HG03135 (cell line): ENCODE measurements around the gene BCL2.
A peak's percentile ranks its signal among the peaks of the same experiment; 100 is the strongest.

Experiments
- ATAC-seq: cut with Tn5 transposase; IDR thresholded peaks from one replicate; pipeline ENCODE4 v1.9.1; 2021; ENCODE audit warnings: mild to moderate bottlenecking, moderate library complexity; ENCODE audit not compliant: unreplicated experiment

BCL2 gene

GRCh38 chr18:63329431-63330145 lies 10.0 kb upstream of the BCL2 start:
- ATAC-seq: no peak

DNA sequence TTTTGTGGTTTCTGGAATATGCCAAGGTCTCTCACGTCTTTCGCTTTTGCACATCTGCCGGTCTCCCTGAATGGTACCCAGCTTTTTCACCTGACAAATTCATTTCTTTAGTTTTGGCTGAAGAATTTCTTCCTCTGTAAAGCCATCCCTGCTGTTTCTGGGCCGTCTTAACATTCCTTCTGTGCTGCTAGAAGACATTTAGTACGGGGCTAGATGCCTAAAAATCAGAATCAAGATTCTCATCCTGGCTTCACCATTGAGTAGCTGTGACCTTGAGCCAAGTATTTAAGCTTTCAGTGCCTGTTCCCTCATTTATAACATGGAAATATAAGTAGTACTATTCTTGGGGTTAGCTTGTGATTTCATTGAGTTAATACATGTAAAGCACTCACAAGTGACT lies 6.4 kb upstream of the BCL2 start:
- no peak for ATAC-seq

GRCh38 chr18:63325086-63325686 lies 5.6 kb upstream of the BCL2 start:
- ATAC-seq: no peak

DNA sequence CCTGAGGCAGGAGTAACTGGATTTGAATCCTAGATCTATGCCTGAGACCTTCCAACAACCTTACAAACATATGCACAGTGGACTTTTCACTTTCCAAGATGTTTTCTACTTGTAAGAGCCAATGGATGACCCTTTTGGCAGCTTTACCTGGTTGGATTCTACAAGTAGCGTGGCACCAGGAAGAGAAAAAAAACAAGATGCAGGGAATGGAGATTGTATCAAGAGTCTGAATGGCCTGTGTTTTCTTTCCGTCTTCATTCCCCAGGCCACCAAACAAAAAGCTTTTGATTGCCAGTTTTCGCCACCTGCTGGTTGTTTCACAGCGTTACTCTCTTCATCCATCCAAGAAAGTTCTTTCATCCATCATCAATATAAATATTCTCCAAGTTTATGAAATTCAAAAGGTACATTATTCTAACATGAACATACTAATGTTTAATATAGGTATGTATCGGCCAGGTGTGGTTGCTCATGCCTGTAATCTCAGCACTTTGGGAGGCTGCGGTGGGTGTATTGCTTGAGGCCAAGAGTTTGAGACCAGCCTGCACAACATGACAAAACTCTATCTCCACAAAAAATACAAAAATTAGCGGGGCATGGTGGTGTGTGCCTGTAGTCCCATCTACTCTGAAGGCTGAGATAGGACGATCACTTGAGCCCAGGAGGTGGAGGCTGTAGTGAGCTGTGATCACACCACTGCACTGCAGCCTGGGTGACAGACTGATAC lies 3.5 kb upstream of the BCL2 start:
- no peak for ATAC-seq

- ATAC-seq: no peak
These were observed 2.6 kb upstream of the BCL2 start for GRCh38 chr18:63322206-63322605.

DNA sequence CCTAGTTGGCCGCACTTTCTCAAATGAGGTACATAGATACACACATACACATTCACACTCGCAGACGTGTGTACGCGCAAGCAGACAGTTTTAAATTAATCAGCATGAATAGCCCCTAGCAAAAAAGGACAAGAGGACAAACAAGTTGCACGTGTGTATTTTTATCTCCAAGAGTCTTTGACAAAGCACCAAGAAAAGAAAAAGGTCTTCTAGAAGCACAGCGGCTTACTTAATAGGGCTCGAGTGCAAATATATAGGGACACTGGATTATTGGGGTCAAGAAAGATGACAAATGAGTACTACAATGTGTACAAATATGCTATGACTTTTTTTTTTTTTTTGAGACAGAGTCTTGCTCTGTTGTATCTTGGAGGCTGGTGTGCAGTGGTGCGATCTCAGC lies 1.7 kb upstream of the BCL2 start:
- ATAC-seq: no peak

- no peak for ATAC-seq
These were observed 1.4 kb upstream of the BCL2 start for GRCh38 chr18:63320975-63321265.

DNA sequence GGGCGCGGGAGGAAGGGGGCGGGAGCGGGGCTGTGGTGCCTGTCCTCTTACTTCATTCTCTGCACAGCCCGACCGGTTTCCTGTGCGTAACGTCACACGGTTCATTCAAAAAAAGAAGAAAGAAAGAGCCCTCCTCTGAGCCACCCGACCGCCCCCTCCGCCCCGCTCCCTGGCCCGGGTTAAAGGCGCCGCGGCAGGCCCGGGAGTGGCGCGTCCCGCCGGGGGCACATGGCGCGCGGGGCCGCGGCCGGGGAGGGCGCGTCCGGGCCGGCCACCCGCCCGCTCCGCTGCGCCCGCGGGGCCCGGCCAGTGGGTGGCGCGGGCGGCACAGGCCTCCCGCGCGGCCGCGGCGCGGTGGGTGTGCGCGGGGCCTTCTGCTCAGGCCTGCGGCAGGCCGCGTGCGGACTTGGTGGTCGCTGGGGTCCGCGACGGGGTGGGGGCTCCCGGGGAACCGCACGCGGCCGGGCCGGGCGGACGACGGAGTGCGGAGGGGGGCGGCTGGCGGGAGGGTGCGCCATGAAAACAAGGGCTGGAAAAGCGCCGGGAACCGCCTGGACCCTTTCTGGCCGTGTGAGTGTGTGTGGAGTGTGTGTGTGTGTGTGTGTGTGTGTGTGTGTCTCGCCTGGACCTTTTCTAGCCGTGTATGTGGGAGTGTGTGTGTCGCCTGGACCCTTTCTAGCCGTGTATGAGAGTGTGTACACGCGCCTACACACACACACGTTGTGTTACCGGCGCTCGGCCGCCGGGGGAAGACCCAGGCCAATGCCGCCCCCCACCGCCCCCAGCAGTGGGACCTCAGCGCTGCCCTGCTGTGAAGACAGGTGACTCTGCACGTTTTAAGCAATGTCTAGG lies 780 bp upstream of the BCL2 start:
- peak; percentile 70 for ATAC-seq

- ATAC-seq: no peak
These were observed 633 bp downstream of the BCL2 start for GRCh38 chr18:63318889-63319382.

DNA sequence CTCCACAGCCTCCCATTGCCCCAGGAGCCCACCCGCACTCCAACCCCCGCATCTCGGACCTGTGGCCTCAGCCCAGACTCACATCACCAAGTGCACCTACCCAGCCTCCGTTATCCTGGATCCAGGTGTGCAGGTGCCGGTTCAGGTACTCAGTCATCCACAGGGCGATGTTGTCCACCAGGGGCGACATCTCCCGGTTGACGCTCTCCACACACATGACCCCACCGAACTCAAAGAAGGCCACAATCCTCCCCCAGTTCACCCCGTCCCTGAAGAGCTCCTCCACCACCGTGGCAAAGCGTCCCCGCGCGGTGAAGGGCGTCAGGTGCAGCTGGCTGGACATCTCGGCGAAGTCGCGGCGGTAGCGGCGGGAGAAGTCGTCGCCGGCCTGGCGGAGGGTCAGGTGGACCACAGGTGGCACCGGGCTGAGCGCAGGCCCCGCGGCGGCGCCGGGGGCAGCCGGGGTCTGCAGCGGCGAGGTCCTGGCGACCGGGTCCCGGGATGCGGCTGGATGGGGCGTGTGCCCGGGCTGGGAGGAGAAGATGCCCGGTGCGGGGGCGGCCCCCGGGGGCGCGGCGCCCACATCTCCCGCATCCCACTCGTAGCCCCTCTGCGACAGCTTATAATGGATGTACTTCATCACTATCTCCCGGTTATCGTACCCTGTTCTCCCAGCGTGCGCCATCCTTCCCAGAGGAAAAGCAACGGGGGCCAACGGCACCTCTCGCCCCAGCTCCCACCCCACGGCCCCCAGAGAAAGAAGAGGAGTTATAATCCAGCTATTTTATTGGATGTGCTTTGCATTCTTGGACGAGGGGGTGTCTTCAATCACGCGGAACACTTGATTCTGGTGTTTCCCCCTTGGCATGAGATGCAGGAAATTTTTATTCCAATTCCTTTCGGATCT lies 1.3 kb downstream of the BCL2 start:
- ATAC-seq: peak; percentile 48

DNA sequence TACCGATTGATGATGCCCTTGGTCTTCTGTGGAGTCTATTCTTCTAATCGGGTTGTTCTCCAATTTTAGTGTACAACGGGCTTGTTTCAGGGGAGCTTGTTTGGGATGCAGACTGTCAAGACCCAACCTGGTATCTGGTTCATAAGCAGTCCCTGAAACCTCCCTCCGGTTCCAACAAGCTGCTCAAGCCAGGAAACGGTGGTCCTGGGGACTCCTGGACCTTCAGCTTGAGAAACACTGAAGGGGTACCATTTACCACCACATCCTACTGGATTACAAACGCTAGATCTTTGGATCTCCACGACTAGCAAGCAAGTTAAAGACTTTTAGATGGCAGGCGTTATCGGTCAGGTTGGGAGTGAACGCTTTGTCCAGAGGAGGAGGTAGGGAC lies 2.0 kb downstream of the BCL2 start:
- no peak for ATAC-seq

DNA sequence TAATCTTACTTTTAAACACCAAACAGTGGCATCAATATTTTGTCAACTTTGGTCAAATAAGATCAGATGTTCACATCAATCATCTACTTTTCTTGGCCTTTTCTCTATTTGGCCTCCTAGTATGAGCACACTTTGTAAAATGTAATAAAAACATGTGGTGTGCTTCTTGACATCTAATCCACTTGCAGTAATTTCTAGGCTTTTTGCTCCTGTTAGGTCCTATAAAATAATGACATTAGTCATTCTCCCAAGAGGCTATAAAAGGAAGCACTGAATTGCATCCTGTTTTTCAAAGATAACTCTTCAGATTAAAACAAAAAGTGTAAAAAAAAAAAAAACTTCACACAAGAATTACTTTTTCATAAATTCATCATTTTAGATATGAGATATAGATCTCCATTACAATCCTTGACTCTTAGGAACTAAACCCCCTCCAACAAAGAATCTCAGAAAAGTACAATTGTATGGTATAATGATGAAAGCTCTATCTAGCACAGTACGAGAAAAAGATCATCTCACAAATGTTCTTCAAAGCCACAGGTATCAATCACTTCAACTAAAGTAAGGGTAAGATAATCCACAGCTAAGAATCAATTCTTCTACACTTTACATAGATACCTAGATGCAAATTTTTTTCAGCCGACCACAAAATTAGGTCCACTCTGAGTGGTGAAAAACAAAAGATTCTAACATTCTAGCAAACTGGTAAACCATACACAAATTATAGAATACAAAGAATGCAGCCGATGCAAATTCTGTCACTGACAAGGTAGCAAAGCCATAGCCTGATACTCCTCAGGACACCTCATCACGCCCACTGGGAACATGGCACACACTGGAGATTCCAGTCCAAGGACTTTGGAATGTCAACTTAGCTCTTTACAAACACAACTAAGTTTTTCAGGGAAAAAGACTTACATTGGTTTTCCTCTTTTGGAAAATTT lies 2.7 kb downstream of the BCL2 start:
- no peak for ATAC-seq

GRCh38 chr18:63315876-63316275 lies 3.7 kb downstream of the BCL2 start:
- ATAC-seq: no peak

DNA sequence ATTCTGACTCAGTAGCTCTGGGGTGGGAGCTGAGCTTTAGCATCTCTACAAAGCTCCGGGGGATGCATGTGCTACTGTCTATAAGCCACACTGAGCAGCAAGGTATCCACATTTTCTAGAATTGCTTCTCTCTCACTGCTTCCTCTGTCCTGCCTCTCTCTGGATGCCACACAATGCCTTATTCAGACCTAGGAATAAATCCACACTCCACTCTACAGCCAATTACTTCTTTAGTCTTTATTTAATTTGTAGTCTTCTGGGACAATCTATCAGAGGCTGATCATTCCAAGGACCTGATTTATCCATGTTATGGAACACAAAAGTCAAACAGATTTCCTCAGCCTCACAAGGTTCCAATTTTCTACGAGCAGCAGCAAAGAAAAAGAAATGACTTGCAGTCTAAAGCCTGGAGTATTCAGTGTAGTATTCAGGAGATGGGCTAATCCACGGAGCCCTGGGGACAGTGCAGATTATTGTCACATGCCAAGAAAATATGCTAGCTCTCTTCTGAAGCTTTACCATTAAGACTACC lies 4.4 kb downstream of the BCL2 start:
- ATAC-seq: no peak

GRCh38 chr18:63314062-63314790 lies 5.3 kb downstream of the BCL2 start:
- ATAC-seq: no peak

DNA sequence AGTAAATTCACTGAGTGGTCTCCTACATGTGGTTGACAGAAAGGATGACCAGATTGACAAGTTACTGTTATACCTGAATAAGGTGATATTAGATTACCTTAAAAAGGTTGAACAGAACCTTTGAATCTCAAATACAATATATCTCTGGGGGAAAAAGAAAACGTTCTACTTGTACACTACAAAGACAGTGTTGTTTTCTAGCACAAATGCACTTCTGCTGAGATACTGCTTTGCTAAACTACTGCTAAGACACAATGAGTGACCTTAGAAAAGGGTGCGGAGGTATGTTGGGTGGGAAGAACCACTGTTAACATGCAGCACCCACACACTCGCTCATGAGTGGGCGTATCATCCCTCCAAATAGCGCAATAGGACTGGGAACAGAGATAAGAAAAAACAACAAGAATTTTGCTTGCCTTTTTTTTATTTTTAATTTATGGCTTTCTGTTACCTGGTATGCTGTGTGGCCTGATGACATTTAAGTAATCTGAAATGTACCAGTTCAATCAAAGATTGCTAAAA lies 6.1 kb downstream of the BCL2 start:
- ATAC-seq: no peak

GRCh38 chr18:63312737-63313395 lies 6.7 kb downstream of the BCL2 start:
- ATAC-seq: peak; percentile 33

DNA sequence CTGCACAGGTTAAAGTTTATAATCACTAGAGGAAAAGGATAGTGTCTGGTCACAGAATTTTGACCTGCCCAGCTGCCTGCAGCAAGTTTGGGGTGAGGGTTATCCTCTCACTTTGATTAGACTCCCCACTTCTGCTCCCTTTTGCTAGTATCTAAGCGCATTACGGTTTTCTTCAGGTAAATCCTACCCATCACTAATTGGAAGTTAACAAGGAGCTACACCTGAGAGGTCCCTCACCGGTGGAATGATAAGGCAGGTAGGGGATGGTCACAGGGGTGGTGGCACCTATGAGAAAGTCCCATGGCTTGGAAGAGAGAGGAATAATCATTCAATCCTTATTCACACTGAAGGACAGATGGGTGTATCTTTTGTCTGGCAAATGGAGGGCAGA lies 7.6 kb downstream of the BCL2 start:
- peak; percentile 1 for ATAC-seq
